HG03469 (cell line): ENCODE data around the gene BICD1.
A peak's percentile ranks its signal among the peaks of the same experiment; 100 is the strongest.

Source experiments
- ATAC-seq: cut with Tn5 transposase; IDR thresholded peaks from one replicate; pipeline ENCODE4 v1.9.1; 2021; ENCODE audit warnings: mild to moderate bottlenecking, moderate library complexity, moderate number of reproducible peaks; ENCODE audit not compliant: unreplicated experiment

Gene BICD1

GRCh38 chr12:32331133-32331532, 224.5 kb downstream of the BICD1 start:
- ATAC-seq: no peak

- no peak for ATAC-seq
These were observed 225.8 kb downstream of the BICD1 start for GRCh38 chr12:32332446-32332845.

- no peak for ATAC-seq
These were observed 227.7 kb downstream of the BICD1 start for GRCh38 chr12:32334371-32334777.

GRCh38 chr12:32336261-32336660, 229.6 kb downstream of the BICD1 start:
- ATAC-seq: no peak

GRCh38 chr12:32343496-32343895, 236.8 kb downstream of the BICD1 start:
- ATAC-seq: no peak

- ATAC-seq: no peak
These were observed 237.4 kb downstream of the BICD1 start for GRCh38 chr12:32344047-32344446.

GRCh38 chr12:32353540-32353939, 246.9 kb downstream of the BICD1 start:
- no peak for ATAC-seq

- no peak for ATAC-seq
These were observed 251.1 kb downstream of the BICD1 start for GRCh38 chr12:32357601-32358249.

GRCh38 chr12:32360956-32361355, 254.3 kb downstream of the BICD1 start:
- no peak for ATAC-seq

GRCh38 chr12:32362892-32363291, 256.2 kb downstream of the BICD1 start:
- ATAC-seq: no peak

- ATAC-seq: peak; percentile 50
These were observed 258.9 kb downstream of the BICD1 start for GRCh38 chr12:32365473-32366064.

- no peak for ATAC-seq
These were observed 260.1 kb downstream of the BICD1 start for GRCh38 chr12:32366714-32367113.

GRCh38 chr12:32367381-32367780, 260.7 kb downstream of the BICD1 start:
- ATAC-seq: no peak

- ATAC-seq: no peak
These were observed 262.6 kb downstream of the BICD1 start for GRCh38 chr12:32369202-32369601.

- ATAC-seq: no peak
These were observed 270.9 kb downstream of the BICD1 start for GRCh38 chr12:32377344-32378055.

GRCh38 chr12:32379213-32379612, 272.6 kb downstream of the BICD1 start:
- no peak for ATAC-seq

- no peak for ATAC-seq
These were observed 273.0 kb downstream of the BICD1 start for GRCh38 chr12:32379667-32380066.

GRCh38 chr12:32382226-32382625, 275.6 kb downstream of the BICD1 start:
- no peak for ATAC-seq

GRCh38 chr12:32390572-32391219, 284.0 kb downstream of the BICD1 start:
- ATAC-seq: no peak

- no peak for ATAC-seq
These were observed 288.4 kb downstream of the BICD1 start for GRCh38 chr12:32395026-32395425.

- no peak for ATAC-seq
These were observed 291.0 kb downstream of the BICD1 start for GRCh38 chr12:32397696-32398095.

- ATAC-seq: no peak
These were observed 291.5 kb downstream of the BICD1 start for GRCh38 chr12:32398181-32398580.
